SK-N-SH treated with all-trans-retinoic acid at 6 μM for 48 hours (cell line): ENCODE measurements around the gene PLTP.

ENCODE experiments used
- ATAC-seq: fragments of 200-7000 bp; cut with Tn5 transposase; 3 replicates; pipeline ENCODE4 v1.9.1; 2020; ENCODE audit warnings: mild to moderate bottlenecking, moderate library complexity
- ARNTL ChIP-seq: fragments of 450-650 bp; formaldehyde crosslinking; IDR thresholded peaks from 2 replicates; pipeline ENCODE4 v1.5.0; 2020; ENCODE audit warnings: low read depth, mild to moderate bottlenecking, moderate library complexity, borderline replicate concordance
- BACH2 ChIP-seq: fragments of 250-450 bp; sonication (Bioruptor Pico); IDR thresholded peaks from 2 replicates; pipeline ENCODE4 v1.9.0; 2021; ENCODE audit warnings: mild to moderate bottlenecking, borderline replicate concordance
- CSDC2 ChIP-seq: fragments of 250-450 bp; sonication (Bioruptor Pico); IDR thresholded peaks from 2 replicates; pipeline ENCODE4 v1.5.0; 2020; ENCODE audit warnings: mild to moderate bottlenecking, moderate library complexity
- ESRRG ChIP-seq: fragments of 250-450 bp; sonication (Bioruptor Pico); IDR thresholded peaks from 2 replicates; pipeline ENCODE4 v1.6.1; 2021; ENCODE audit warnings: mild to moderate bottlenecking
- GLIS3 ChIP-seq: fragments of 250-450 bp; sonication (Bioruptor Pico); IDR thresholded peaks from 2 replicates; pipeline ENCODE4 v1.5.0; 2020; ENCODE audit warnings: mild to moderate bottlenecking, moderate library complexity
- OSR1 ChIP-seq: fragments of 250-450 bp; sonication (Bioruptor Pico); IDR thresholded peaks from 2 replicates; pipeline ENCODE4 v1.8.0; 2022; ENCODE audit warnings: moderate library complexity, mild to moderate bottlenecking, inconsistent platforms
- RARB ChIP-seq: fragments of 250-450 bp; sonication (Bioruptor Pico); IDR thresholded peaks from 2 replicates; pipeline ENCODE4 v1.8.0; 2021; ENCODE audit warnings: mild to moderate bottlenecking, moderate library complexity
- SNAI2 ChIP-seq: fragments of 250-450 bp; sonication (Bioruptor Pico); IDR thresholded peaks from 2 replicates; pipeline ENCODE4 v1.5.0; 2020; ENCODE audit warnings: mild to moderate bottlenecking, moderate library complexity
- TCF4 ChIP-seq: fragments of 250-450 bp; sonication (Bioruptor Pico); IDR thresholded peaks from 2 replicates; pipeline ENCODE4 v1.8.0; 2021; ENCODE audit warnings: mild to moderate bottlenecking, moderate library complexity, borderline replicate concordance
- ZFP3 ChIP-seq: fragments of 250-450 bp; sonication (Bioruptor Pico); IDR thresholded peaks from 2 replicates; pipeline ENCODE4 v1.5.0; 2020; ENCODE audit warnings: mild to moderate bottlenecking, moderate library complexity
- ZNF565 ChIP-seq: fragments of 450-650 bp; formaldehyde crosslinking; conservative IDR thresholded peaks from 2 replicates; pipeline ENCODE4 v1.5.0; 2020; ENCODE audit warnings: low read depth, mild to moderate bottlenecking, moderate library complexity
- ZNF70 ChIP-seq: fragments of 450-650 bp; formaldehyde crosslinking; IDR thresholded peaks from 2 replicates; pipeline ENCODE4 v1.5.0; 2020; ENCODE audit warnings: mild to moderate bottlenecking, moderate library complexity
- ZNF8 ChIP-seq: fragments of 450-650 bp; formaldehyde crosslinking; IDR thresholded peaks from 2 replicates; pipeline ENCODE4 v1.5.0; 2020; ENCODE audit warnings: mild to moderate bottlenecking, moderate library complexity
- TF ChIP-seq, protein P1 (sequence below): fragments of 250-450 bp; sonication (Bioruptor Pico); IDR thresholded peaks from 2 replicates; pipeline ENCODE4 v1.8.0; 2020; ENCODE audit warnings: mild to moderate bottlenecking, moderate library complexity, borderline replicate concordance
- TF ChIP-seq, protein P2 (sequence below): fragments of 250-450 bp; sonication (Bioruptor Pico); IDR thresholded peaks from 2 replicates; pipeline ENCODE4 v1.5.1; 2020; ENCODE audit warnings: low read depth, mild to moderate bottlenecking, moderate library complexity
- TF ChIP-seq, protein P3 (sequence below): fragments of 250-450 bp; sonication (Bioruptor Pico); IDR thresholded peaks from 2 replicates; pipeline ENCODE4 v1.5.1; 2021; ENCODE audit warnings: mild to moderate bottlenecking, moderate library complexity
- TF ChIP-seq, protein P4 (sequence below): fragments of 250-450 bp; sonication (Bioruptor Pico); IDR thresholded peaks from 2 replicates; pipeline ENCODE4 v1.5.0; 2020; ENCODE audit warnings: mild to moderate bottlenecking, moderate library complexity

PLTP gene

DNA sequence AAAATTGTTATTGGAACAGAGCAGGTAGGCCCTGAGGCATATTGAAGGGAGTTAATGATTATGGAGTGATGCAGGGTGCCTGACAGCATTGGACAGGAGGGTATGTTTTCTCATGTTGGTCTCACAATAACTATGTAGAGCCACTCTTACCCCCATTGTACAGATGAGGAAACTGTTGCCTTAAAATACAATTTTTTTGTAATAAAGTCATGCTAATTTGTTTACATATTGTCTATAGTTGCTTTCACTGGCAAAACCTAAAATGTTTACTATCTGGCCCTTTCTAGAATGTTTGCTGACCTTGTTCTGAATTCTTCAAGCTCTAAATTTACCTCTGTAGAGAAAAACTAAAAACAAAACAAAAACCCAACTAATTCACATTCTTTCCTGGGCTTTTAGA is 60.5 kb downstream of the PLTP start (continued):
- TF ChIP-seq, protein P1, sequence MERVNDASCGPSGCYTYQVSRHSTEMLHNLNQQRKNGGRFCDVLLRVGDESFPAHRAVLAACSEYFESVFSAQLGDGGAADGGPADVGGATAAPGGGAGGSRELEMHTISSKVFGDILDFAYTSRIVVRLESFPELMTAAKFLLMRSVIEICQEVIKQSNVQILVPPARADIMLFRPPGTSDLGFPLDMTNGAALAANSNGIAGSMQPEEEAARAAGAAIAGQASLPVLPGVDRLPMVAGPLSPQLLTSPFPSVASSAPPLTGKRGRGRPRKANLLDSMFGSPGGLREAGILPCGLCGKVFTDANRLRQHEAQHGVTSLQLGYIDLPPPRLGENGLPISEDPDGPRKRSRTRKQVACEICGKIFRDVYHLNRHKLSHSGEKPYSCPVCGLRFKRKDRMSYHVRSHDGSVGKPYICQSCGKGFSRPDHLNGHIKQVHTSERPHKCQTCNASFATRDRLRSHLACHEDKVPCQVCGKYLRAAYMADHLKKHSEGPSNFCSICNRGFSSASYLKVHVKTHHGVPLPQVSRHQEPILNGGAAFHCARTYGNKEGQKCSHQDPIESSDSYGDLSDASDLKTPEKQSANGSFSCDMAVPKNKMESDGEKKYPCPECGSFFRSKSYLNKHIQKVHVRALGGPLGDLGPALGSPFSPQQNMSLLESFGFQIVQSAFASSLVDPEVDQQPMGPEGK (CRISPR knock-in tag), result no peak
- no peak for TF ChIP-seq ZNF8
- no peak for TF ChIP-seq ZNF70 (CRISPR knock-in tag)
- no peak for TF ChIP-seq TCF4 (CRISPR knock-in tag)
- no peak for TF ChIP-seq OSR1
- TF ChIP-seq, protein P2, sequence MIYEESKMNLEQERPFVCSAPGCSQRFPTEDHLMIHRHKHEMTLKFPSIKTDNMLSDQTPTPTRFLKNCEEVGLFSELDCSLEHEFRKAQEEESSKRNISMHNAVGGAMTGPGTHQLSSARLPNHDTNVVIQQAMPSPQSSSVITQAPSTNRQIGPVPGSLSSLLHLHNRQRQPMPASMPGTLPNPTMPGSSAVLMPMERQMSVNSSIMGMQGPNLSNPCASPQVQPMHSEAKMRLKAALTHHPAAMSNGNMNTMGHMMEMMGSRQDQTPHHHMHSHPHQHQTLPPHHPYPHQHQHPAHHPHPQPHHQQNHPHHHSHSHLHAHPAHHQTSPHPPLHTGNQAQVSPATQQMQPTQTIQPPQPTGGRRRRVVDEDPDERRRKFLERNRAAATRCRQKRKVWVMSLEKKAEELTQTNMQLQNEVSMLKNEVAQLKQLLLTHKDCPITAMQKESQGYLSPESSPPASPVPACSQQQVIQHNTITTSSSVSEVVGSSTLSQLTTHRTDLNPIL (CRISPR knock-in tag), result no peak
- TF ChIP-seq, protein P3, sequence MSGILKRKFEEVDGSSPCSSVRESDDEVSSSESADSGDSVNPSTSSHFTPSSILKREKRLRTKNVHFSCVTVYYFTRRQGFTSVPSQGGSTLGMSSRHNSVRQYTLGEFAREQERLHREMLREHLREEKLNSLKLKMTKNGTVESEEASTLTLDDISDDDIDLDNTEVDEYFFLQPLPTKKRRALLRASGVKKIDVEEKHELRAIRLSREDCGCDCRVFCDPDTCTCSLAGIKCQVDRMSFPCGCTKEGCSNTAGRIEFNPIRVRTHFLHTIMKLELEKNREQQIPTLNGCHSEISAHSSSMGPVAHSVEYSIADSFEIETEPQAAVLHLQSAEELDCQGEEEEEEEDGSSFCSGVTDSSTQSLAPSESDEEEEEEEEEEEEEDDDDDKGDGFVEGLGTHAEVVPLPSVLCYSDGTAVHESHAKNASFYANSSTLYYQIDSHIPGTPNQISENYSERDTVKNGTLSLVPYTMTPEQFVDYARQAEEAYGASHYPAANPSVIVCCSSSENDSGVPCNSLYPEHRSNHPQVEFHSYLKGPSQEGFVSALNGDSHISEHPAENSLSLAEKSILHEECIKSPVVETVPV (CRISPR knock-in tag), result no peak
- TF ChIP-seq GLIS3 (CRISPR knock-in tag), result no peak
- TF ChIP-seq, all 23 proteins: peak for 0

DNA sequence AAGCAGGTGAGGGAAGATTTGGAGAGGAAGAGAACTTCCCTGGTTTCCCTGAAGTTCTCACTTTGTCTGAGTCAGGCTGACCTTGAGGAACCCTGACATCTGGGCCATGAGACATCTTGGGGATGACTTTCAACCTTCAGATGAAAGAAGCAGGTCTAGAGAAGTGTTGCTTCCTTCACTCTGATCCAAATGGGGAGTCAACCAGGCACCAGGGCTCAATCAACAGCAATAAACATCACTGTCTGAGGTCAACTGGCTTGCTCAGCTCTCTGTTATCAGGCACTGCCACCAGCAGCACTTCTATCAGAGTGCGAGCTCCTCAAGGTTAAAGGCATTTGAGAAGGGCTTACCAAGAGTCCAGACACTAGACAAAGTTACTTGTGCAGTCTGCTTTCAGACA is 61.0 kb downstream of the PLTP start:
- ATAC-seq, result no peak
- no peak for TF ChIP-seq ARNTL
- TF ChIP-seq, protein P1 (CRISPR knock-in tag), result no peak
- TF ChIP-seq RARB, result no peak
- no peak for TF ChIP-seq ESRRG (CRISPR knock-in tag)
- no peak for TF ChIP-seq ZNF8
- TF ChIP-seq, protein P3 (CRISPR knock-in tag), result no peak
- TF ChIP-seq, protein P4, sequence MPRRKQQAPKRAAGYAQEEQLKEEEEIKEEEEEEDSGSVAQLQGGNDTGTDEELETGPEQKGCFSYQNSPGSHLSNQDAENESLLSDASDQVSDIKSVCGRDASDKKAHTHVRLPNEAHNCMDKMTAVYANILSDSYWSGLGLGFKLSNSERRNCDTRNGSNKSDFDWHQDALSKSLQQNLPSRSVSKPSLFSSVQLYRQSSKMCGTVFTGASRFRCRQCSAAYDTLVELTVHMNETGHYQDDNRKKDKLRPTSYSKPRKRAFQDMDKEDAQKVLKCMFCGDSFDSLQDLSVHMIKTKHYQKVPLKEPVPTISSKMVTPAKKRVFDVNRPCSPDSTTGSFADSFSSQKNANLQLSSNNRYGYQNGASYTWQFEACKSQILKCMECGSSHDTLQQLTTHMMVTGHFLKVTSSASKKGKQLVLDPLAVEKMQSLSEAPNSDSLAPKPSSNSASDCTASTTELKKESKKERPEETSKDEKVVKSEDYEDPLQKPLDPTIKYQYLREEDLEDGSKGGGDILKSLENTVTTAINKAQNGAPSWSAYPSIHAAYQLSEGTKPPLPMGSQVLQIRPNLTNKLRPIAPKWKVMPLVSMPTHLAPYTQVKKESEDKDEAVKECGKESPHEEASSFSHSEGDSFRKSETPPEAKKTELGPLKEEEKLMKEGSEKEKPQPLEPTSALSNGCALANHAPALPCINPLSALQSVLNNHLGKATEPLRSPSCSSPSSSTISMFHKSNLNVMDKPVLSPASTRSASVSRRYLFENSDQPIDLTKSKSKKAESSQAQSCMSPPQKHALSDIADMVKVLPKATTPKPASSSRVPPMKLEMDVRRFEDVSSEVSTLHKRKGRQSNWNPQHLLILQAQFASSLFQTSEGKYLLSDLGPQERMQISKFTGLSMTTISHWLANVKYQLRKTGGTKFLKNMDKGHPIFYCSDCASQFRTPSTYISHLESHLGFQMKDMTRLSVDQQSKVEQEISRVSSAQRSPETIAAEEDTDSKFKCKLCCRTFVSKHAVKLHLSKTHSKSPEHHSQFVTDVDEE (CRISPR knock-in tag), result no peak
- TF ChIP-seq ZNF565, result no peak
- TF ChIP-seq CSDC2 (CRISPR knock-in tag), result no peak
- TF ChIP-seq OSR1, result no peak
- TF ChIP-seq, protein P2 (CRISPR knock-in tag), result no peak

DNA sequence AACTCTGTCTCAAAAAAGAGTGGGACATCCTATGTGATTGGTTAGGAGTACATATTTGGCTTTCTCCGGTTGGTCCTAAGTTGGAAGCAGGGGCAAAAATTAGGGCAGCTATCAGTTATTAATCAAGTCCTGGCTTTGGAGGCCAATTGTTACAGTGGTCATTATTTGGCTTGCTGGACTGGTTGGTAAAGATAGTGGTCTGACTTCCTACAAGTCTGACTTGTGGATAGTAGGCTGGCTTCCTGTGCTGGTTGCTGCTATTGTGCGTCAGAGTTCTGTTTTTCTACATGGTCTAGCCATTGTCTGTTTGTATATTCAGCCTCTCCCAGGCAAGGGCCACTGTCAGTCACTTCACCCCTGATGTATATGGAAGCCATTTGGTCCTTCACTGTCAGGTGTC is 61.7 kb downstream of the PLTP start:
- TF ChIP-seq, protein P4 (CRISPR knock-in tag), result no peak
- no peak for TF ChIP-seq ZFP3
- TF ChIP-seq BACH2 (CRISPR knock-in tag), result no peak
- TF ChIP-seq SNAI2 (CRISPR knock-in tag), result no peak
- no peak for TF ChIP-seq GLIS3 (CRISPR knock-in tag)
- no peak for ATAC-seq
